HUES64 (cell line): ENCODE results near the gene SOWAHA.
A peak's percentile ranks its signal among the peaks of the same experiment; 100 is the strongest.

Experiments
- H3K27ac ChIP-seq: 2 replicates; pipeline ENCODE4 v1.7.0; 2013; ENCODE audit warnings: low read depth, low read length, inconsistent platforms
- H3K27me3 ChIP-seq: 2 replicates; pipeline ENCODE4 v1.6.1; 2013; ENCODE audit warnings: mild to moderate bottlenecking, low read length; ENCODE audit not compliant: insufficient read depth
- H3K36me3 ChIP-seq: 2 replicates; pipeline ENCODE4 v1.6.1; 2013; ENCODE audit warnings: mild to moderate bottlenecking, low read length; ENCODE audit not compliant: insufficient read depth
- H3K4me1 ChIP-seq: 2 replicates; pipeline ENCODE4 v1.6.1; 2013; ENCODE audit warnings: mild to moderate bottlenecking, low read length, moderate library complexity; ENCODE audit not compliant: insufficient read depth
- H3K4me3 ChIP-seq: 2 replicates; pipeline ENCODE4 v1.5.1; 2013; ENCODE audit warnings: mild to moderate bottlenecking, low read length, moderate library complexity
- H3K9ac ChIP-seq: 2 replicates; pipeline ENCODE4 v1.6.1; 2013; ENCODE audit warnings: mild to moderate bottlenecking, low read depth, low read length
- H3K9me3 ChIP-seq: 2 replicates; pipeline ENCODE4 v1.6.1; 2013; ENCODE audit warnings: low read depth, low read length; ENCODE audit not compliant: insufficient read depth
- WGBS: fragments of 150-250, 120-280 bp; methylation state at CpG from one replicate; pipeline ENCODE4 v1.1.7; 2013; ENCODE audit warnings: missing lambda C conversion rate; 5-methylcytosine and 5-hydroxymethylcytosine counted together

The SOWAHA gene

DNA sequence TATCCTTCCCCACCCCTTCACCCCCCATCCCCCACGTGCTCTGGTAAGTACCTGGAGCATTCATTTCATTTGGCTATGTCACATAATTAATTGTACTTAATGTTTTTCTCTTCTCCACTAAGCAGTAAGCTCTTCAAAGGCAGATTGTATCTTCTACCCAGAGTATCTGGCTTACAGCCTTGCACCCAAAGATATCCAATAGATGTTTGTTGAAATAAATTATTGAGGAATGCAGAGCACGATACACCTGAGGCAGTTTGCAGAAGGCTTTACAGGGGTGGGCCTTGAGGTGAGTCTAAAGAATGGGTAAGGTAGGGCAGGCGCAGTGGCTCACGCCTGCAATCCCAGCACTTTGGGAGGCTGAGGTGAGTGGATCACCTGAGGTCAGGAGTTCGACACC is 2.5 kb upstream of the SOWAHA start:
- H3K4me1 ChIP-seq, result peaks cover 15% of the 10 kb centered on the region
- H3K27me3 ChIP-seq, result peaks cover 60% of the 10 kb centered on the region
- no peak overlapping the region for H3K27ac ChIP-seq
- WGBS, result 83% methylated on average over 5 of the region's 5 CpGs
- no peaks in the 10 kb centered on the region for H3K9me3 ChIP-seq
- no peak overlapping the region for H3K9ac ChIP-seq
- H3K36me3 ChIP-seq, result no peaks in the 10 kb centered on the region
- no peak overlapping the region for H3K4me3 ChIP-seq

DNA sequence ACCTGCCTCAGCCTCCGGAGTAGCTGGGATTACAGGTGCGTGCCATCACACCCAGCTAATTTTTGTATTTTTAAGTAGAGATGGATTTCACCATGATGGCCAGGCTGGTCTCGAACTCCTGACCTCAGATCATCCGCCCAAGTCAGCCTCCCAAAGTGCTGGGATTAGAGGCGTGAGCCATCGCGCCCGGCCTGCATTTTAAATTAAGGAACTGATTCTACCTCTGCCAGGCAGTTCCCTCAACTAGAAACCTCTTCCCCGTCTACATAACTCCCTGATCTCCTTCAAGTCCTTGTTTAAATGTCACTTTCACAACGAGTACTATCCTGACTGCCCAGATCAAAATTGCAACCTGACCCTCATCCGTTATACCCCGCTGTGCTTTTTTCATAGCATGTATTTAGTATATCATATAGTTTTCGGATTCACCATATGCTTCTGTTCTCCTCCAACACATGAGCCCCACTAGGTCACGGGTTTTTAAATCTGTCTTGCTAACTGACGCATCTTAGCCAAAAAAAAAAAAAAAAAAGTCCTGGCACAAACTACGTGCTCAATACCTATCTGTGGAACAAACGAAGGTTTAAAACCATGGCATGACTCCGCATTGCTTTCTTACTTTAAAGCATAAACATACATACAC is 858 bp upstream of the SOWAHA start:
- Histone ChIP-seq H3K9ac (no peak overlapping the region), H3K27me3 (peaks cover 76% of the 10 kb centered on the region), H3K4me1 (peaks cover 11% of the 10 kb centered on the region; the same call in 1 of the 2 replicates), H3K36me3 (no peaks in the 10 kb centered on the region), H3K9me3 (no peaks in the 10 kb centered on the region), H3K4me3 (no peak overlapping the region), H3K27ac (no peak overlapping the region)
- 56% methylated on average over 16 of the region's 18 CpGs for WGBS

DNA sequence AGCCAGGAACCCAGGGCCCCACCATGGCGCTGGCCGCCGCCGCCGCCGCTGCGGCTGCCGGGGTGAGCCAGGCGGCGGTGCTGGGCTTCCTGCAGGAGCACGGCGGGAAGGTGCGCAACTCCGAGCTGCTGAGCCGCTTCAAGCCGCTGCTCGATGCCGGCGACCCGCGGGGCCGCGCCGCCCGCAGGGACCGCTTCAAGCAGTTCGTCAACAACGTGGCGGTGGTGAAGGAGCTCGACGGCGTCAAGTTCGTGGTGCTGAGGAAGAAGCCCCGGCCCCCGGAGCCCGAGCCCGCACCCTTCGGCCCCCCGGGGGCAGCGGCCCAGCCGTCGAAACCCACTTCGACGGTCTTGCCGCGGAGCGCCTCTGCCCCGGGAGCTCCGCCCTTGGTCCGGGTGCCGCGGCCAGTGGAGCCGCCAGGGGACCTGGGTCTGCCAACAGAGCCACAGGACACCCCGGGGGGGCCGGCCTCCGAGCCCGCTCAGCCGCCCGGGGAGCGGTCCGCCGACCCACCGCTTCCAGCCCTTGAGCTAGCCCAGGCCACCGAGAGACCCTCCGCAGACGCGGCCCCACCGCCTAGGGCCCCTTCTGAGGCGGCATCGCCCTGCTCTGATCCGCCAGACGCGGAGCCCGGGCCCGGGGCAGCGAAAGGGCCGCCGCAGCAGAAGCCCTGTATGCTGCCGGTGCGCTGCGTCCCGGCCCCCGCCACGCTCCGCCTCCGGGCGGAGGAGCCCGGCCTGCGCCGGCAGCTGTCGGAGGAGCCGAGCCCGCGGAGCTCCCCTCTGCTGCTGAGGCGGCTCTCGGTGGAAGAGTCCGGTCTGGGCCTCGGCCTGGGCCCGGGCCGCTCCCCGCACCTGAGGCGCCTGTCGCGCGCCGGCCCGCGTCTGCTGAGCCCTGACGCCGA is 749 bp downstream of the SOWAHA start:
- Histone ChIP-seq H3K9me3 (no peaks in the 10 kb centered on the region), H3K27ac (no peak overlapping the region), H3K36me3 (no peaks in the 10 kb centered on the region), H3K4me3 (peak overlapping the region; percentile 34), H3K4me1 (0 out of 2 replicates have a peak, but pooled peaks cover 8% of the 10 kb centered on the region), H3K27me3 (peaks cover 84% of the 10 kb centered on the region), H3K9ac (no peak overlapping the region)
- WGBS, result 2% methylated on average over 110 of the region's 110 CpGs

DNA sequence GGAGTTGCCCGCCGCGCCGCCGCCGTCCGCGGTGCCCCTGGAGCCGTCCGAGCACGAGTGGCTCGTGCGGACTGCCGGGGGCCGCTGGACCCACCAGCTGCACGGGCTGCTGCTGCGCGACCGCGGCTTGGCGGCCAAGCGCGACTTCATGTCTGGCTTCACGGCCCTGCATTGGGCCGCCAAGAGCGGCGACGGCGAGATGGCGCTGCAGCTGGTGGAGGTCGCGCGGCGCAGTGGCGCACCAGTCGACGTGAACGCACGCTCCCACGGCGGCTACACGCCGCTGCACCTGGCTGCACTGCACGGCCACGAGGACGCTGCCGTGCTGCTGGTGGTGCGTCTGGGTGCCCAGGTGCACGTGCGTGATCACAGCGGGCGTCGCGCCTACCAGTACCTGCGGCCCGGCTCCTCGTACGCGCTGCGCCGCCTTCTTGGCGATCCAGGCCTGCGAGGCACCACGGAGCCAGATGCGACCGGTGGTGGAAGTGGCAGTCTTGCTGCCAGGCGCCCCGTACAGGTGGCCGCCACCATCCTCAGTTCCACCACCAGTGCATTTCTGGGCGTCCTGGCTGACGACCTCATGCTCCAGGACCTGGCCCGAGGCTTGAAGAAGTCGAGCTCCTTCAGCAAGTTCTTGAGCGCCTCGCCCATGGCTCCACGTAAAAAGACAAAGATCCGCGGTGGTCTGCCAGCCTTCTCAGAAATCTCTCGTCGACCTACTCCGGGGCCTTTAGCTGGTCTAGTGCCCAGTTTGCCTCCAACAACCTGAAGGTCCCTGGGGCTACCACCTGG is 1.6 kb downstream of the SOWAHA start:
- WGBS, result 58% methylated on average over 81 of the region's 81 CpGs
- H3K9ac ChIP-seq, result no peak overlapping the region
- peak overlapping the region; percentile 34 for H3K4me3 ChIP-seq
- H3K27me3 ChIP-seq, result peaks cover 80% of the 10 kb centered on the region
- 0 out of 2 replicates have a peak, but pooled peaks cover 8% of the 10 kb centered on the region for H3K4me1 ChIP-seq
- no peaks in the 10 kb centered on the region for H3K36me3 ChIP-seq
- H3K27ac ChIP-seq, result no peak overlapping the region
- H3K9me3 ChIP-seq, result no peaks in the 10 kb centered on the region

DNA sequence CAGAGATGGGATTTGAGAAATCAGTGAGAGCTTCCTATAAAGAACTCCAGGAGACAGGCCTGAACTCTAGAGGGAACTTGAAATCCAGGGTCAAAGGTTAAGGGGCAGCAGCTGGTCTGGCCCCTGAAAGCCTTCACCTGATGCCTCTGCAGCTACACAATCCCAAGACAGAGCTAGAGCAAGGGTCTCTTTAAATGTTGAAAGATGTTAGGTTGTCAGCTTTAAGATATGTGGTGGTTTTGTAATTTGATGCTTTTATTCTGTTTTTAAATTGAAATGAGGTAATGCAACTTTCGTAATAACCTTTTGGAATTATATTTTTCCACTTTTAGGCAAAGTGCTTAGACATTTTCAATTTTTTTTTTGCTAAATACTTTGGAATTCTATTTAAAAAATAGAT is 2.4 kb downstream of the SOWAHA start:
- no peaks in the 10 kb centered on the region for H3K36me3 ChIP-seq
- no peaks in the 10 kb centered on the region for H3K9me3 ChIP-seq
- no peak overlapping the region for H3K27ac ChIP-seq
- H3K4me1 ChIP-seq, result 0 out of 2 replicates have a peak, but pooled peaks cover 8% of the 10 kb centered on the region
- peaks cover 77% of the 10 kb centered on the region for H3K27me3 ChIP-seq
- no peak overlapping the region for H3K4me3 ChIP-seq
- no CpG with 5 or more reads among the region's 1 CpG for WGBS
- no peak overlapping the region for H3K9ac ChIP-seq

DNA sequence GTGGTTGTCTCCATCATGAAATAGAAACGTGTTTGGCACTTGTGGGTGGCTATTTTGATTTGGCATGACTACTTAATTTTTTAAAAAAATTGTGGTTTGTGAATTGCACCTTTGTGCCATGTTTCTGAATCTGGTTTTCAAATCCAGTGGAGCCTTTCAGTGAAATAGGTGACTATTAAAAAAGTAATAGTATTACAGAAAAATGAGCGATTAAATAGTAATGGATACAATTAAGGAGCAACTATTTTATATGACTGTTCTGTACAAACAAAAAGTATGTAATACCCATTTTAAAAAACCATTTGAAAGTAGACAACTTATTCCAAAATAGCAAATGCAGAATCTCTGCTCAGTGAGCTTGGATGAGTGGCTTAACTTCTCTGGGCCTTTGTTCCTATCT is 3.0 kb downstream of the SOWAHA start:
- Histone ChIP-seq H3K36me3 (no peaks in the 10 kb centered on the region), H3K27me3 (peaks cover 74% of the 10 kb centered on the region), H3K4me1 (0 out of 2 replicates have a peak, but pooled peaks cover 8% of the 10 kb centered on the region), H3K9me3 (no peaks in the 10 kb centered on the region), H3K27ac (no peak overlapping the region), H3K9ac (no peak overlapping the region), H3K4me3 (no peak overlapping the region)
- WGBS, result 78% methylated on average over 1 of the region's 2 CpGs

DNA sequence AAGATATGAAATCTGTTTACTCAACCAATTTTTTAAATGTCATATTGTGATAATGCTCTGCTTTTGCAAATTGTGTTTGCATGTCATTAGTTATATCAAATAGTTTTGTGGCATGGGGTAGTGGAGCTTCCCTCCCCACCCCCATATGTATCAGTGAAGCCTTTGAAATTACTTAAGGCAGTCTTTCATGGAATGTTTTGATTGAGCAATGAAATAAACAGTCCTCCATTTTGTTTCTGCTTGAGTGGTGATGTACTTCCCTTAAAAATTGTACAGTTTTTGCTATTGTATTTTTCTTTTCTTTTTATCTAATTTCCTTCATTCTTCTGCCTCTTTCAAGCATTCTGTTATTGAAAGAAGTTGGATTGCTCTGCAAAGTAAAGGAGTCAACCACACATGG is 3.5 kb downstream of the SOWAHA start:
- peaks cover 72% of the 10 kb centered on the region for H3K27me3 ChIP-seq

DNA sequence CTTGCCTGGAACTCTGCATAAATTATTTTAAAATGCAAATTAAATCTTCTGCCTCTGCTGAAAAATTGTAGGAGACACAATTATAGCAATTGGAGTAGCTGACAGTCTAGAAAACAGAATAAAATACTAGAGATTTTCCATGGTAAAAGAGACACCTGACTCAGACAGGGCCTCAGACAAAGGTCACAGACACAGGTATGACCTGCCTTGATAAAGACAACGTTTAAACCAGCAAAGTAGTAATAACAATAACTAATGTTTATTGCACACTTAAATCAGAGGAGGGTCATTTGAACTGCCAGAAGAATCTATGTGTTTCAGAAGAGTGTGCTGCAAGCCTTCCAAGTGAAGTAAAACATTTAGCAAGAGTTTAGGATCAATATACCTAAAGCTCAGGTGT is 3.9 kb downstream of the SOWAHA start:
- Histone ChIP-seq H3K27ac (no peak overlapping the region), H3K4me3 (no peak overlapping the region), H3K9me3 (no peaks in the 10 kb centered on the region), H3K9ac (no peak overlapping the region), H3K27me3 (peaks cover 72% of the 10 kb centered on the region), H3K36me3 (no peaks in the 10 kb centered on the region), H3K4me1 (0 out of 2 replicates have a peak, but pooled peaks cover 8% of the 10 kb centered on the region)
- WGBS, result no CpG with 5 or more reads among the region's 1 CpG

More for the DNA sequence above, 3.5 kb downstream of the SOWAHA start:
- no peak overlapping the region for H3K9ac ChIP-seq
- H3K9me3 ChIP-seq, result no peaks in the 10 kb centered on the region
- H3K4me1 ChIP-seq, result 0 out of 2 replicates have a peak, but pooled peaks cover 8% of the 10 kb centered on the region
- no peaks in the 10 kb centered on the region for H3K36me3 ChIP-seq
- no peak overlapping the region for H3K4me3 ChIP-seq
- no peak overlapping the region for H3K27ac ChIP-seq

DNA sequence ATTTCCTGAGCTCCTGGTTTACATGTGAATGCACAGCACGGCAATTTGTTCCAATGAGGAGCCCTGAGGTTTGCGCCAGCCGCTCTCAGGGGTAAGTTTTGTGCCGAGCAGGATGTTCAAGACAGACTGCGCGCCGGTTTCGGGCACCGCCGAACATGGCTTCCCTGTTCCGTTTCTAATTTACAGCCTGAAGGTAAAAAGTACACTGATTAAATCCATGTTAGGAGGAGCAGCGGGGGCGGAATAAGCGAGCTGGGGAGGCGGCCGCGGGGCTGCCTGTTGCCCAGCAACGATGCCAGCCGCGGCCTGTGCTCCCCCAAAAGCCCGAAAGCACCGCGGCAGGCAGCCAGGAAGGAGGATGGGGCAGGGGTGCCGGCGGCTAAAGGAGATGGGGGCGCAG is 6.4 kb downstream of the SOWAHA start:
- no peak overlapping the region for H3K27ac ChIP-seq
- peaks cover 61% of the 10 kb centered on the region for H3K27me3 ChIP-seq
- no peak overlapping the region for H3K4me3 ChIP-seq
- no peaks in the 10 kb centered on the region for H3K36me3 ChIP-seq
- no peaks in the 10 kb centered on the region for H3K9me3 ChIP-seq
- H3K9ac ChIP-seq, result no peak overlapping the region
- no peaks in the 10 kb centered on the region for H3K4me1 ChIP-seq
- 92% methylated on average over 26 of the region's 26 CpGs for WGBS

DNA sequence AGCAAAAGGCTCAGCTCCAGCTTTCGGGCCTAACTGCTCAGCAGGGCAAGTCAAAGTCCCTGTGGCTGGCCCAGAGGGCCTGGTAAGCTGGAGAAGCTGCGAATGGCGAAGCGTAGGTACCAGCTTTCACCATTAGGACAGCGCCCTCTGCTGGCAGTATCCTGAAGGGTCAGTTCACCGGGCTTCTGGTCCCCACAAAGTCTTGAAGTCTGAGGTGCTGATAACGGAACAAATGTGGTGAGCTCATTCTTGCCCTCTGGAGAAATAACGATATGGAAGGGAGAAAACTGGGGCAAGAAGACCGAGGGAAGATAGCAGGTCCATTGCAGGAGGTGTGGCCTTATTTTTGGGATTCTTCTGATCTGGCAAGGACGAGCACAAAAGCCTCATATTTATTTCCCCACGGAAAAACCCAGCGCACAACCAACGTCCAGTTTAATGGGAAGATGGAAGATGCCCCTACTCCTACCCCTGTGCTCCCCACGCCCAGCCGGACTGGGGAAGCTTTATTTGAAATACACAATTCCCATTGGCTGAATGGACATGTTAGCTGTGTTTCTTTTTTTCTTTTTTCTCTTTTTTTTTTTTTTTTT is 7.2 kb downstream of the SOWAHA start:
- H3K27ac ChIP-seq, result no peak overlapping the region
- no peaks in the 10 kb centered on the region for H3K36me3 ChIP-seq
- H3K9me3 ChIP-seq, result no peaks in the 10 kb centered on the region
- WGBS, result 36% methylated on average over 13 of the region's 15 CpGs
- H3K27me3 ChIP-seq, result peaks cover 61% of the 10 kb centered on the region
- H3K9ac ChIP-seq, result no peak overlapping the region
- H3K4me1 ChIP-seq, result no peaks in the 10 kb centered on the region
- H3K4me3 ChIP-seq, result no peak overlapping the region
